GM18508 (cell line): ENCODE data around the gene USH2A.

ENCODE experiments used
- ATAC-seq: cut with Tn5 transposase; IDR thresholded peaks from one replicate; pipeline ENCODE4 v1.9.1; 2021; ENCODE audit warnings: moderate number of reproducible peaks; ENCODE audit not compliant: insufficient read depth, unreplicated experiment

Gene USH2A

GRCh38 chr1:215677112-215677511 lies 746.1 kb downstream of the USH2A start:
- ATAC-seq, result no peak

- ATAC-seq, result no peak
Observed at GRCh38 chr1:215673943-215674342, 749.3 kb downstream of the USH2A start.

GRCh38 chr1:215672482-215672881 lies 750.8 kb downstream of the USH2A start:
- no peak for ATAC-seq

GRCh38 chr1:215669806-215670491 lies 753.3 kb downstream of the USH2A start:
- no peak for ATAC-seq

GRCh38 chr1:215667761-215668160 lies 755.5 kb downstream of the USH2A start:
- ATAC-seq, result no peak

GRCh38 chr1:215665215-215665614 lies 758.0 kb downstream of the USH2A start:
- ATAC-seq, result no peak

- ATAC-seq, result no peak
Observed at GRCh38 chr1:215661033-215661432, 762.2 kb downstream of the USH2A start.

- ATAC-seq, result no peak
Observed at GRCh38 chr1:215660259-215660658, 763.0 kb downstream of the USH2A start.

GRCh38 chr1:215657047-215657446 lies 766.2 kb downstream of the USH2A start:
- no peak for ATAC-seq

- no peak for ATAC-seq
Observed at GRCh38 chr1:215652371-215652770, 770.9 kb downstream of the USH2A start.

- no peak for ATAC-seq
Observed at GRCh38 chr1:215651867-215652266, 771.4 kb downstream of the USH2A start.

- ATAC-seq, result no peak
Observed at GRCh38 chr1:215650446-215651149, 772.6 kb downstream of the USH2A start.

GRCh38 chr1:215648957-215649356 lies 774.3 kb downstream of the USH2A start:
- no peak for ATAC-seq

GRCh38 chr1:215647738-215648137 lies 775.5 kb downstream of the USH2A start:
- ATAC-seq, result no peak

GRCh38 chr1:215645861-215646260 lies 777.4 kb downstream of the USH2A start:
- ATAC-seq, result no peak

- no peak for ATAC-seq
Observed at GRCh38 chr1:215645182-215645581, 778.1 kb downstream of the USH2A start.

GRCh38 chr1:215643592-215644321 lies 779.5 kb downstream of the USH2A start:
- ATAC-seq, result no peak

- ATAC-seq, result no peak
Observed at GRCh38 chr1:215640429-215641148, 782.7 kb downstream of the USH2A start.

GRCh38 chr1:215637041-215637573 lies 786.1 kb downstream of the USH2A start:
- ATAC-seq, result no peak

- no peak for ATAC-seq
Observed at GRCh38 chr1:215636258-215636965, 786.8 kb downstream of the USH2A start.
